Panc1 (cell line): ENCODE data around the gene LRP11. TPM values are rescaled to one million over a fixed set of nuclear protein-coding genes. Genes with fewer than 3 reads are reported as not detected.

Experiments used
- ATAC-seq: fragments of 200-7000 bp; cut with Tn5 transposase; 2 replicates; pipeline ENCODE4 v1.9.1; 2020; ENCODE audit warnings: mild to moderate bottlenecking, moderate library complexity
- BruUV-seq: library from RNA; stranded (reverse); fragments of 400-500 nt; replicated peaks from 2 replicates; lab custom pipeline; 2021; lab: Mats Ljungman, UMichigan
- CTCF ChIA-PET: fragments of 300-600 bp; sonication (Branson Sonifier 250); formaldehyde crosslinking; loops from one replicate; lab custom pipeline; 2022; ENCODE audit warnings: antibody characterized with exemption; lab: Charles Lee
- POLR2A ChIA-PET: fragments of 300-600 bp; sonication (Branson Sonifier 250); formaldehyde crosslinking; loops from one replicate; lab custom pipeline; 2022; ENCODE audit warnings: antibody characterized with exemption; lab: Charles Lee
- DNase-seq: peaks from one replicate; pipeline ENCODE4 v3.0.0-alpha.2; 2010; ENCODE audit warnings: low read depth, low spot score
- H3K27ac ChIP-seq: 2 replicates; pipeline ENCODE4 v1.5.1; 2011; ENCODE audit warnings: mild to moderate bottlenecking, low read length, inconsistent platforms
- H3K27me3 ChIP-seq: fragments of 200-500 bp; sonication (Bioruptor generic); 2 replicates; pipeline ENCODE4 v1.6.0; 2014; ENCODE audit warnings: low read length, inconsistent platforms; ENCODE audit not compliant: control insufficient read depth, insufficient read depth
- H3K36me3 ChIP-seq: fragments of 200-500 bp; sonication (Bioruptor generic); 2 replicates; pipeline ENCODE4 v1.5.1; 2014; ENCODE audit warnings: inconsistent platforms, mild to moderate bottlenecking, low read length, moderate library complexity; ENCODE audit not compliant: control insufficient read depth, insufficient read depth
- H3K4me1 ChIP-seq: 2 replicates; pipeline ENCODE4 v1.5.1; 2011; ENCODE audit warnings: inconsistent platforms, mild to moderate bottlenecking, low read length, moderate library complexity; ENCODE audit not compliant: control insufficient read depth, insufficient read depth
- H3K4me3 ChIP-seq, 2 experiments: 2 replicates each; pipeline ENCODE4 v1.5.1; 2011 to 2012; ENCODE audit warnings: low read depth in 2 of 2, low read length in 2 of 2, mild to moderate bottlenecking in 2 of 2, inconsistent platforms in 1 of 2, moderate library complexity in 1 of 2
- H3K9me3 ChIP-seq: fragments of 200-500 bp; sonication (Bioruptor generic); 2 replicates; pipeline ENCODE4 v1.5.1; 2014; ENCODE audit warnings: low read depth, mild to moderate bottlenecking, inconsistent platforms, low read length, moderate library complexity; ENCODE audit not compliant: control insufficient read depth, insufficient read depth
- POLR2AphosphoS5 ChIP-seq: IDR thresholded peaks from 2 replicates; pipeline ENCODE4 v1.6.1; 2012; ENCODE audit warnings: mild to moderate bottlenecking, low read depth, low read length, moderate library complexity
- SIN3A ChIP-seq: IDR thresholded peaks from 2 replicates; pipeline ENCODE4 v1.6.1; 2012; ENCODE audit warnings: low read depth, mild to moderate bottlenecking, low read length, moderate library complexity, borderline replicate concordance; ENCODE audit not compliant: insufficient read depth
- TCF7L2 ChIP-seq: IDR thresholded peaks from 2 replicates; pipeline ENCODE4 v1.6.1; 2011; ENCODE audit warnings: mild to moderate bottlenecking, low read depth, low read length, inconsistent platforms
- in situ Hi-C: cut with HindIII; loops from 2 replicates; pipeline ENCODE4 v1.10.0; 2016; ENCODE audit warnings: low sequenced_read_pairs, low pct_unique_long_range_greater_than_20kb
- intact Hi-C: fragments of 100-400 bp; cut with micrococcal nuclease; formaldehyde crosslinking; loops from one replicate; pipeline ENCODE4 v1.10.0; 2022; ENCODE audit not compliant: unreplicated experiment
- total RNA-seq: library from RNA; stranded (reverse); gene quantifications from one replicate; pipeline ENCODE4 v1.2.1, GENCODE V29; 2021; ENCODE audit not compliant: unreplicated experiment
- TF ChIP-seq, protein P1 (sequence below): fragments of 450-650 bp; IDR thresholded peaks from 2 replicates; pipeline ENCODE4 v1.5.1; 2017; ENCODE audit warnings: mild to moderate bottlenecking
- TF ChIP-seq, protein P2 (sequence below), 2 experiments: IDR thresholded peaks; 2 replicates each; pipeline ENCODE4 v1.6.1; 2011 to 2012; ENCODE audit warnings: low read depth in 2 of 2, control low read depth in 1 of 2, low read length in 1 of 2, mild to moderate bottlenecking in 1 of 2, moderate library complexity in 1 of 2; ENCODE audit not compliant: insufficient read depth in 1 of 2

Gene LRP11
- total RNA-seq, 1 experiment from 2014 or later = 151 TPM

DNA sequence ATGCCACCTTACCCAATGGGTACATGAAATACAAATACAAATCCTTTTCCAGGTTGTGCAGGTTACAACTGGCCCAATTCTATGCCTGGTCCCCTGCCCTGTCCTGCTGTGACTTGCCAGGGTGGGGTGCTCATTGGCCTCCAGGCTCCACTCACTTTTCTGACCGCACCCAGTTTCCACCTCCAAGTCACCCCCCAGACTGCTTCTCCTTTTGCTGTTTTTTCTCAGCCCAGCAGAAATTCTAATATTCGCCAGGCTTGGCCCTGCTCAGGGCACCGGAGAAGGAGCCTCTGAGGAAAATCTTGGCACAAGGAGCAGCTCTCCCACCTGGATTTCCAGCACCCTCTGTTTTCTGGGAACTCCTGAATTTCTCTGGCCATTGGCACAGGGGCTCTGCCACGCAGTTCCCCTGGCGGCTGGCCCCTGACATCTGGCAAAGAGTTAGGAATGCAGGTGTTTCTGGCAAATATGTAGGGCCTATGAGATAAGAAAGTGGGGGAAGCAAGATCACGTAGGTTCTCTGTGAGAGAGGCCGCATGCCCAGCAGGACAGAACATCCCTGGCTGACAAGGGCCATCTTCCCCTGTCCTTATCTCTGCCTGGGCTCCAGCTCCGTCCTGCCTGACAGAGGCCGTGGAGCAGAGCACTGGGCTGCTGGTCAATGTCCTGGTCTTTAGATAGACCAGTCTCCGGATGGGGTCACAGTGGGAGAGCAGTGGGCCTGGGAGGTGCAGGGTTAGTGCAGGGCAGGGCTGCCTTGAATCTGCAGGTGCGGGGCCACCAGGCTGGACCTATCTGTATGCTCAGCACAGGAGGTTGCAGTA, 36.7 kb upstream of the LRP11 start:
- DNase-seq (no peak), ATAC-seq (no peak)
- intact Hi-C loops = no loop called here
- H3K4me1 ChIP-seq = peaks cover 24% of the 10 kb centered on the region
- no peak overlapping the region for H3K4me3 ChIP-seq
- H3K27me3 ChIP-seq = no peaks in the 10 kb centered on the region
- no TSS peak for BruUV-seq
- no peak overlapping the region for H3K27ac ChIP-seq
- no peaks in the 10 kb centered on the region for H3K36me3 ChIP-seq
- in situ Hi-C loops = no loop called here
- no peak for TF ChIP-seq POLR2AphosphoS5
- no peak for TF ChIP-seq SIN3A
- no peak for TF ChIP-seq TCF7L2
- TF ChIP-seq, protein P1, sequence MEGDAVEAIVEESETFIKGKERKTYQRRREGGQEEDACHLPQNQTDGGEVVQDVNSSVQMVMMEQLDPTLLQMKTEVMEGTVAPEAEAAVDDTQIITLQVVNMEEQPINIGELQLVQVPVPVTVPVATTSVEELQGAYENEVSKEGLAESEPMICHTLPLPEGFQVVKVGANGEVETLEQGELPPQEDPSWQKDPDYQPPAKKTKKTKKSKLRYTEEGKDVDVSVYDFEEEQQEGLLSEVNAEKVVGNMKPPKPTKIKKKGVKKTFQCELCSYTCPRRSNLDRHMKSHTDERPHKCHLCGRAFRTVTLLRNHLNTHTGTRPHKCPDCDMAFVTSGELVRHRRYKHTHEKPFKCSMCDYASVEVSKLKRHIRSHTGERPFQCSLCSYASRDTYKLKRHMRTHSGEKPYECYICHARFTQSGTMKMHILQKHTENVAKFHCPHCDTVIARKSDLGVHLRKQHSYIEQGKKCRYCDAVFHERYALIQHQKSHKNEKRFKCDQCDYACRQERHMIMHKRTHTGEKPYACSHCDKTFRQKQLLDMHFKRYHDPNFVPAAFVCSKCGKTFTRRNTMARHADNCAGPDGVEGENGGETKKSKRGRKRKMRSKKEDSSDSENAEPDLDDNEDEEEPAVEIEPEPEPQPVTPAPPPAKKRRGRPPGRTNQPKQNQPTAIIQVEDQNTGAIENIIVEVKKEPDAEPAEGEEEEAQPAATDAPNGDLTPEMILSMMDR = no peak
- TF ChIP-seq, protein P2, sequence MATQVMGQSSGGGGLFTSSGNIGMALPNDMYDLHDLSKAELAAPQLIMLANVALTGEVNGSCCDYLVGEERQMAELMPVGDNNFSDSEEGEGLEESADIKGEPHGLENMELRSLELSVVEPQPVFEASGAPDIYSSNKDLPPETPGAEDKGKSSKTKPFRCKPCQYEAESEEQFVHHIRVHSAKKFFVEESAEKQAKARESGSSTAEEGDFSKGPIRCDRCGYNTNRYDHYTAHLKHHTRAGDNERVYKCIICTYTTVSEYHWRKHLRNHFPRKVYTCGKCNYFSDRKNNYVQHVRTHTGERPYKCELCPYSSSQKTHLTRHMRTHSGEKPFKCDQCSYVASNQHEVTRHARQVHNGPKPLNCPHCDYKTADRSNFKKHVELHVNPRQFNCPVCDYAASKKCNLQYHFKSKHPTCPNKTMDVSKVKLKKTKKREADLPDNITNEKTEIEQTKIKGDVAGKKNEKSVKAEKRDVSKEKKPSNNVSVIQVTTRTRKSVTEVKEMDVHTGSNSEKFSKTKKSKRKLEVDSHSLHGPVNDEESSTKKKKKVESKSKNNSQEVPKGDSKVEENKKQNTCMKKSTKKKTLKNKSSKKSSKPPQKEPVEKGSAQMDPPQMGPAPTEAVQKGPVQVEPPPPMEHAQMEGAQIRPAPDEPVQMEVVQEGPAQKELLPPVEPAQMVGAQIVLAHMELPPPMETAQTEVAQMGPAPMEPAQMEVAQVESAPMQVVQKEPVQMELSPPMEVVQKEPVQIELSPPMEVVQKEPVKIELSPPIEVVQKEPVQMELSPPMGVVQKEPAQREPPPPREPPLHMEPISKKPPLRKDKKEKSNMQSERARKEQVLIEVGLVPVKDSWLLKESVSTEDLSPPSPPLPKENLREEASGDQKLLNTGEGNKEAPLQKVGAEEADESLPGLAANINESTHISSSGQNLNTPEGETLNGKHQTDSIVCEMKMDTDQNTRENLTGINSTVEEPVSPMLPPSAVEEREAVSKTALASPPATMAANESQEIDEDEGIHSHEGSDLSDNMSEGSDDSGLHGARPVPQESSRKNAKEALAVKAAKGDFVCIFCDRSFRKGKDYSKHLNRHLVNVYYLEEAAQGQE (IDR thresholded peaks at IDR 0.05; ENCODE audit: insufficient read depth in 1 of 2, low read depth in 2 of 2, low read length in 1 of 2) = no peak
- no peaks in the 10 kb centered on the region for H3K9me3 ChIP-seq
- ChIA-PET CTCF (no interaction called here), POLR2A (no interaction called here)

DNA sequence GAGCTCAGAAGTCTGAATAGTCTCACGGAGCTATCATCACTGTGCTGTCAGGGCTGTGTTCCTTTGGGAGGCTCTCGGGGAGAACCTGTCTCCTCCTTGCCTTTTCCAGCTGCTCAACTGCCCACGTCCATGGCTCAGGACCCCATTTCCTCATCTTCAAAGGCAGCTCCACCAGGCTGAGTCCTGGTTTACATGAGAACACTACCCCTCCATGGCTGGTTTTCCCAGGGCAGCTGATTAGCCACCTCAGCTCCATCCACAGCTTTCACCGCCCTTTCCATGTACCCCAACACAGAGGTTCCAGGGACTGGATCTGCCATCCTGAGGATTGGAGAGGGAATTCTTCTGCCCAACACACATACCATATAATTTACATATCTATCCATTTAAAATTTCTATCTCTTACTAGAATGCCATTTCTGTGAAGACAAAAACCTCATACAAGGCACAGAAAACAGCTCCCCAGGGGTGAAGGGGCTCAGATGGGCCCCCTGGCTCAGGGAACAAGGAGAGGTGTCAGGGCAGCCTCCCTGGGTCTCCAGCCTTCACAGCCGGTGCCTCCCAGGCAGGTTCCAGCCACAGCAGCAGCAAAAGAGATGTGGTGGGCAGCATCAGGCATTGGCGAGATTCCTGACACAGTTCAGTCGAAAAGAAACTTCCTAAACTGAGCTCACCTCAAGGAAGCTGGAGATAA, 35.9 kb upstream of the LRP11 start:
- no peak for ATAC-seq
- ChIA-PET POLR2A (interaction anchor here (0.6 kb wide), 1 partner anchor 334 kb away, joined by 4 read pairs; the partner anchor contains the start of gene GINM1), CTCF (no interaction called here)
- Histone ChIP-seq H3K9me3 (no peaks in the 10 kb centered on the region), H3K27ac (no peak overlapping the region), H3K4me3 (no peak overlapping the region), H3K36me3 (no peaks in the 10 kb centered on the region), H3K27me3 (no peaks in the 10 kb centered on the region), H3K4me1 (peaks cover 32% of the 10 kb centered on the region)
- TF ChIP-seq, protein P2 (IDR thresholded peaks at IDR 0.05; ENCODE audit: insufficient read depth in 1 of 2, low read depth in 2 of 2, low read length in 1 of 2) = no peak
- TF ChIP-seq POLR2AphosphoS5 = no peak
- TF ChIP-seq SIN3A = no peak
- TF ChIP-seq TCF7L2 = no peak
- TF ChIP-seq, protein P1 = no peak
- intact Hi-C loops (no loop called here), in situ Hi-C loops (no loop called here)
- DNase-seq = no peak
- BruUV-seq = no TSS peak
